ENCODE results near the gene SPACA5.
"Not testable (repeated sequence)": the region's sequence is repeated elsewhere in the genome, so short reads cannot be mapped to it uniquely, and the experiment has no call there.

Gene SPACA5

DNA sequence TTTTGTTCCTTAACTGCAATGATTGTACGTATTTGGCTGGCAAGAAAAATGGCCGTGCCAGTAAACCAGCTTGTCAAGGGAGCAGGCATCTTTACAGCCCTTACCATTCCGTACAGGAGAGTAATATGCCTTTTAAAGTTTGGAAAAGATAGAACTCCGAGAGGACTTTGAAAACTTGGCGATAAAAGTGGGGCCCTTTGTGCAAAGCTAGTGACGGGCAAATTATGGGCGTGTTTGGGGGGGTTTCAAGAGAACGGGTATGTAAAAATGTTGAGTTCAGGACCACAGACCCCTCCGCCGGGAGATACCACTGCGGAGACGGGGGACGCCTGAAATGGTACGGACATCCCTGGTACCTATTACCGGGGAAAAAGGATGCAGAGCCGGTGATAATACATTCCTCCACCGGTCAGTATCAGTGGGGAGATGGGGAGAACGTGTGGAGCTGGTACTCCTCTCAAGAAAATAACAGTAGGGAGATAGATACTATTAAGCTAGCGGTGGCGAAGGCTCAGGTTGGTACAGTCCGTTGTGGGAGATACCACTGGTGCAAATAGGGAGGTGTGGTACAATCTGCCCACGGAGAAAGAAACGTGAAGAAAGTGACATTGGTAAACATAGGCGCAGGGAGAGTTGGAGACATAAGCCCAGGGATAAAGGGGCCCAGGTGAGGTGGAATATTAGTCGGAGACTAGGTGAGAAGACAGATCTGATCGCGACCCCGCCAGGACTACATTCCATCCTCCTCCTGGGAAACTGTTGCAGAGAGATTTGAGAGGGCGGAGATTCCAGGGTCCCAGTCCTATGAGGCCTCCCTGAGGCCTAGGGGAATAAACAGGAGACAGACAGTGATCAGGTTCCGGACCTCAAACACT, 14.5 kb downstream of the SPACA5 start:
- DNase-seq, result peak; percentile 85

DNA sequence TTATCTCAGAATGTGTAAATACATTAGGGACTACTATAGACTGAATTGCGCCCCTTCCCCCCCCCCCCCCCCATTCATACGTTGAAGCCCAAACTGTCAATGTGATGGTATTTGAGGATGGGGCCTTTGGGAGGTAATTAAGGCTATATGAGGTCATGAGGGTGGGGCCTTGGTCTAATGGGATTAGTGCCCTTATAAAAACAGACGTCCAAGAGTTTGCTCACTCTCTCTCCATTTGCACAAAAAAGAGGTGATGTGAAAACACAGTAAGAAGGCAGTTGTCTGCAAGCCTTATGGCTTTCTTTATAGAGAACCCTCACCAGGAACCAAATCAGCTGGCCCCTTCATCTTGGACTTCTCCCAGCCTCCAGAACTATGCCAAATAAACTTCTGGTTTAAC, 15.3 kb downstream of the SPACA5 start:
- no peak for DNase-seq

DNA sequence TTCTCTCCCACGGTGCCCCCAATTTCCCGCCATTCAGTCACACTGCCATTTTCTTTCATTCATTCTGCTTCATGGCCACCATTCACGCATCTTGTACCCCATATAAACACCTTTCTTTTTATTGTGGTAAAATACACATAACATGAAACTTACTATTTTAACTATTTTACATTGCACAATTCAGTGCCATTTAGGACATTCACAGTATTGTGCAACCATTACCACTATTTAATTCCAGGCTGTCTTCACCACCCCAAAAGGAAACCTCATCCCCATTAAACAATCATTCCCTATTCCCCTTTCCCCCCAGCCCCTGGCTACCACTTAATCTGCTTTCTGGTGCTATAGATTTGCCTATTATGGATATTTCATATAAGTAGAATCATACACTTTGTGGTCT, 15.9 kb downstream of the SPACA5 start:
- DNase-seq, result no peak

DNA sequence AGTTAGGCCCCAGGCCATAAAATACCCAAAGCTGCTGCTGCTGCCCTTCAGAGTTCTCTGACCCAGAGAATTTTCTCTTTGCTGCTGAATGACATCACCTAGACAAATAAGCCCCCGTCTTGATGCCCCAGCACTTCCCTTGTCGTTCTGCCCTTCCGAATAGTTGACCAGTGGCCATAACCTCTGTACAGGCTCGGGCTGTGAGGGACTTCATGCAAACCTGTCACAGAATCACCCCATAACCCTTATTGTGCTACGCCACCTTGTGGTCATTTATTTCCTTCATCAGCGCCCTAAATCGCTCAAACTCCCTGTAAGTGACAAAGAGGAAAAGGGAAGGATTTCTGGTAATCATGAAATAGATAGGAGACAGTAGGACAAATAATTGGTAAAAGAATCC, 18.8 kb downstream of the SPACA5 start:
- peak; percentile 42 for DNase-seq

DNA sequence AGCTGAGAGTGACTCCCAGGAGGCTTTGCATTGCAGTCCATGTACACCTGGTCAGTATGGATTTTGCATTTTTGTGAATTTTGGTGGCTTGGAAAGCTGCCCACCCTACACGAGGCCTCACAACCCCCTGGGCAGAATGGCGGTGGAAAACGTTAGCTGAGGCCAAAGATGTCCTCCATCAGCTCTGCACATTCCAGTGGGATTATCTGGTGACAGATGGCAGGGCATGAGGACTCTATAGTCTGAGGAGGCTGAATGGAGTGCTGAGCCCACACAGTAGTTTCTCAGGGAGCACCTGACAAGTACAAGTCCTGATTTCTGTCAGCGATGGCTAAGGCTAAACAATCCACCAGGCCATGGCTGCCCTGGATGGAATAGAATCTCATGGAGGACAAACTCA, 20.8 kb downstream of the SPACA5 start:
- peak; percentile 1 for DNase-seq

DNA sequence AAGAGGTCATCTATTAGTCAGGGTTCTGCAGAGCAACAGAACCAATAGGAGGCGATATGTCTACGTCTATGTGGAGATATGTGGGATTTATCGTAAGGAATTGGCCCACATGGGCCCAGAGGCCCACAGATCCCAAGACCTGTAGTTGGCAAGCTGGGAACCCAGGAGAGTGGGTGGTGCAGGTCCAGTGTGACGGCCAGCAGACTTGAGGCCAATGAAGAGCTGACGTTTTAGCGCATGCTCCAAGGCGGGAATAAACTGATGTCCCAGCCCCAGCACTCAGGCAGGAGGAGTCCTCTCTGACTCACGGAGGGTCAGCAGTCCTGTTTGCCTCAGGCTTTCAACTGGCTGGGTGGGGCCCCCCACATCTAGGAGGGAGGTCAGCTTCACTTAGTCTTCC, 21.3 kb downstream of the SPACA5 start:
- DNase-seq, result no peak

DNA sequence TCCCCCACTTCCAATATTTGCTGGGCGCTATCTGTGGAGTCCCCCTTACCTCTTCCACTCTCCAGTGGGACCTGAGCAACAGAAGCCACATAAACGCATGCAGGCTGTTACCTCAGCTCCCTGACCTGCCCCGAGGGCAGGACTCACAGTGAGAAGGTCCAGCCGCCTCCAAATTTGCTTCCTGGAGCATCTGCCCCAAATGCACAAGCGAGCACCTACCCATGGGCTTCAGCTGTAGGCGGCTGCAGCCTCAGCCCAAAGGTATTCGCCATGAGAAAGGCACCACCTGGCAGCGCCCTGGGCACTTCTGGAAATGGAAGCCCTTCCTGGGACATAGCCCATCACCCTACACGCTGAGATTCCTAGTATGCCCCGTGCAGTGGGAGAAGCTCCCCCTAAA, 23.4 kb downstream of the SPACA5 start:
- DNase-seq, result no peak

DNA sequence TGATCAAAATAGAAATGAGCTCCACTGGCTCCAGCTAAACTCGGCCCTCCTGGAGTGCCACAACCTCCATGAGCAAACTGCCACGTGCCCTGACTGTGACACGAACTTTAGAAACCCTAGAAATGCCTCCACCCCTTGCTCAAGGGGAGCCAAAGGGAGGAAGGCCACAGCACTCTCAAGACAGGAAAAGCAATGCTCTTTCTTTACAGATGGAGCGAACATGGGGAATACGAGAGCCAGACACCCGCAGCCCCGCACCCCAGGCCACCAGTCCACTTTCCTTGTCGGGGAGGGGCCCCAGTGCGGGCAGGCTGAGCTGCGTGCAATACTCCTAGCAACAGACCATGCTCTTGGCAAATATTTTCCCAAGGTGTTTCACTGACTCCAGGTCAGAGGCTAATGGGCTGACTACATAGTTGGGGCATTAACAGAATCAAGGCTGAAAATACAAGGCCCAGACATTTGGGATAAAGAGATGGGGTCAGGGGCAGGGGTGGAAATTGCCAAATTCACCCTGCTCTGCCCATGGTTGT, 23.9 kb downstream of the SPACA5 start:
- DNase-seq, result not testable (repeated sequence)

DNA sequence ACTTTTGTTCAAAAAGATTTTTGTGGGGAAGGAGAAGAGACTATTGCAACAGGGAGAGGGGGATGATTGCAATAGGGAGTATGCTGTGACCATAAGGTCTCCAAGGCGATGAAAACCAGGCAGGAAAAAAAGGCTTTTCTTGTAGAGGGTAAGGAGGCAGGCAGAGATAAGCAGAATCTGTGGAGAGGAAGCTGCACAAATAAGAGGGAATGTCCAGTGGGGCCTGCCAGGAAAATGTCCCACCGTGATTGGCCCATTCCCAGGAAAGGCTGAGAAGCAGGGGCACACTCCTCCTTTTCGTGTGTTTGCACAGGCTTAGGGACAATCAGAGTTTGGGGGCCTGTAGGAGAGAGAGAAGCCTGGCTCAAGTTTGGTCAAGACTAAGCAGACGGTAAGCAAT, 29.1 kb downstream of the SPACA5 start:
- no peak for DNase-seq

DNA sequence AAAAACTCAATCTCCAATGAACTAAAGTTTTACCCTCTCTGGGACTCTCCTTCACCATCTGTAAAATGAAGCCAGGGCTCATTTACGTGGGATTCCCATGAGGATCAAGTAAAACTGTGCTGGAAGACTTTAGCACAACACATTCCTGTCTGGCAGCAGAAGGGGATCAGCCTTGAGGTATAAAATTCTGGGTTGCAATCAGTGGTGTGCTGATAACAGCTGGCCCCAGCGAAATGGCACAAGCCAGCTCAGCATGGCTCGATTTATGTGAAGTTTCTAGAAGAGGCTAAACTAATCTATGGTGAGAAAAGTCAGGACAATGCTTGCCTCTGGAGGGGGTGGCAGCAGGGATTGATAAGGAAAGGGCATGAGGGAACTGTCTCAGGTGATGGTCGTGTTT, 36.3 kb downstream of the SPACA5 start:
- no peak for DNase-seq

DNA sequence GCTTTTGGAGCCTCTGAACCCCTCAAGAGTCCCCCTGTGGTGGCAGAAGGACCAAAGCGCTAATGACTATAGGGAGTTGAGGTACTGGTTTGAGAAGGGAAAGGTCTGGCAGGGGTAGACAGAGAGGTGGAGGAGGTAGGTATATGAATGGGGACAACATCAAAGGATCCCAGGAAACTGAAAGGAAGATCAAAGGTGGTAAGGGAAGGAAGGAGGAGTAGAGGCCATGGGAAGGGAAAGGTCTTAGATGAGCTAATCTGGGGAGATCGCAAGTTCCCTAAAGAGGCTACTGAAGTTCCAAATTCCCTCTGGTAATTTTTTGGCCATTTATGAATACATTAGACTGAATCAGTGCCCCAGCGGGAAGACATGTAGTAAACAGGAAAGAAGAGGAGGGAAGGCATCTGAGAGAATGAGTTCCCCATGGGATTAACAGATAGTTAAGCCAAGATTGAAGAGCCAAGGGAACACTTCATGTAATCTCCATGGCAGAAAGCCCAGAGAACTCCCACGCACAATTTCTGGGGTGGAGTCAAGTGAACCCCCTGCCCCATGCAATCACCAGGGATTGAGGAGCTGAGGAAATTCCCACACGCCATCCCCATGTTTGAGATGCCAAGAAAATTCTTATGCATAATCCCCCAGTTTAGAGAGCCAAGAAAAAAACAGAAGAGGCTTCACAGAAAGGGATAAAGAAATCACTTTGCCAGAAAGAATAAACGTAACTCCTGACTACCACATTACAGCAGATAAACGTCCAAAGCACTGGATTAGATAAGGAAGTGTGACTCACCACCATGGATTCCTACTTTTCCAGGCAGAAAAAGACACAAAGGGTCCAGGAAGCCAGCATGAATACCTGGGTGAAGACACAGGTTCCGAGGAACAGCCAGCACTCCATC, 38.9 kb downstream of the SPACA5 start:
- DNase-seq, result peak; percentile 53

DNA sequence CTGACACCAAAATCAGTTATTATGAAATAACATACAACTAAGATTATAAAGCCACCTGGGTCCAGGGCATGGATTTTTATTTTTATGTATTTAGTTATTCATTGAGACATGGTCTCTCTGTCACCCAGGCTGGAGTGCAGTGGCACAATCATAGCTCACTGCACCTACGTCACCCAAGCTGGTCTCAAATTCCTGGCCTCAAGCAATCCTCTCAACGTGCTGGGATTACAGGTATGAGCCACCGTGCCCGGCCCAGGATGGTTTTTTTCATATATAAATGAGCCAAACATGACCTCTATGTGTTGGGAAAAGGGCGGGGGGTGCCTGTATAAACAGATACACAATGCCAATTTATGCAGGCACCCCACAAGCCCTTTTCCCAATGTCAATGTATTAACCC, 40.1 kb downstream of the SPACA5 start:
- DNase-seq, result no peak

DNA sequence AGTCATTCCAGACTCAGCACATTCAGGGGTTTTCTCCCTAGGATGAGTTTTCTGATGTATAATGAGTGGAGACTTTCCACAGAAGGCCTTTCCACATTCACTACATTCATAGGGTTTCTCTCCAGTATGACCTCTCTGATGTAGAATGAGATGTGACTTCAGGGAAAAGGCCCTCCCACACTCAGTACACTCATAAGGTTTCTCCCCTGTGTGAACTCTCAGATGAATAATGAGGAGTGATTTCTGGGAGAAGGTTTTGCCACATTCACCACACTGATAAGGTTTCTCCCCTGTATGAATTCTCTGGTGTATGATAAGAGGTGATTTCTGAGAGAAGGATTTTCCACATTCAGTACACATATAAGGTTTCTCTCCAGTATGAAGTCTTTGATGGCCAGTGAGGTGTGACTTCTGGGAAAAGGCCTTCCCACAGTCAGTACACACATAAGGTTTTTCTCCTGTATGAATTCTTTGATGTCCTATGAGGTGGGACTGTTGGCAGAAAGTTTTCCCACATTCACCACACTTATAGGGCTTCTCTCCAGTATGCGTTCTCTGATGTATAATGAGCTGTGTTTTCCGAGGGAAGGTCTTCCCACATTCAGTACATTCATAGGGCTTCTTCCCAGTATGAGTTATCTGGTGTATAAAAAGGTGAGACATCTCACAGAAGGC, 52.0 kb downstream of the SPACA5 start:
- DNase-seq, result no peak

DNA sequence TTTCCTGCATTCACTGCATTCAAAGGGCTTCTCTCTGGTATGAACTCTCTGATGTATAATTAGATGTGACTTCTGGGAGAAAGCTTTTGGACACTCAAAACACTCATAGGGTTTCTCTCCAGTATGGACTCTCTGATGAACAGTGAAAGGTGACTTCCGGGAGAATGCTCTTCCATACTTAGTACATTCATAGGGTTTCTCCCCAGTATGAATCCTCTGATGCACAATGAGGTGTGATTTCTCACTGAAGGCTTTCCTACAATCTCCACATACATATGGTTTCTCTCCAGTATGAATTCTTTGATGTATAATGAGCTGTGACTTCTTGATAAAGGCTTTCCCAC, 52.5 kb downstream of the SPACA5 start:
- no peak for DNase-seq

Data from fibroblast of skin of abdomen (primary cell).